ENCODE data around the gene ERFE.

DNA sequence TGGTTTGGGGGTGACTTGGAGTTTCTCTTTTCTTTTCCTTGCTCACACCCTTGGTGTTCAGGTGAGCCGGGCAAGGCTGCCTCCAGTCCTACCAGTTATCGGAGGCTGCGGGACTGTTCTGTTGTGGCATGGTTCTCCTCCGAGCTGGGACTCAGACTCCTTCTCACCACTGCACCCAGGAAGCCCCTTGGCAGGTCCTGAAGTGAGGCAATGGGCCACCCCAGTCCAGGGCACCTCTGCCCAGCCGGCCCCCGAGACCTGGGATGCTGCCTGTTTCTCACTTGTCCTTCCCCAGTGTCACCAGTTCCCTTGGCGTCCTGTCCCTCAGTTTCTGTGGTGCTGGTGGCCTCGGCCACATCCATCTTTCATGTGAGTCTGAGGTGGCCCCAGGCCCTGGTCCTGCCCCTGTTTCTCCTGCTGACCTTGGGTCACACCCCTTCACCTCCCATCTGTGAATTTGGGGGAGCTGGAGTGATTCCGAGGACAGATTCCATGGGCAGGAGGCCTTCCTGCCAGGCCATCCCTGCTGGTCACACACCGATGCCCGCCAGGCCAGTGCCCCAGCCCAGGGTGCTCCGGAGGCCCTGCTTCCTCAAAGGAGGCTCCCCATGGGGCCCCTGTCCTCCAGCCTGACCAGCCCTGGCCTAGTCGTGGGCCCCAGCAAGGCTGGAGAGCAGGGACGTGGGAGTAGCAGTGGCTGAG is 26.9 kb upstream of the ERFE start:
- TF ChIP-seq, protein P1, sequence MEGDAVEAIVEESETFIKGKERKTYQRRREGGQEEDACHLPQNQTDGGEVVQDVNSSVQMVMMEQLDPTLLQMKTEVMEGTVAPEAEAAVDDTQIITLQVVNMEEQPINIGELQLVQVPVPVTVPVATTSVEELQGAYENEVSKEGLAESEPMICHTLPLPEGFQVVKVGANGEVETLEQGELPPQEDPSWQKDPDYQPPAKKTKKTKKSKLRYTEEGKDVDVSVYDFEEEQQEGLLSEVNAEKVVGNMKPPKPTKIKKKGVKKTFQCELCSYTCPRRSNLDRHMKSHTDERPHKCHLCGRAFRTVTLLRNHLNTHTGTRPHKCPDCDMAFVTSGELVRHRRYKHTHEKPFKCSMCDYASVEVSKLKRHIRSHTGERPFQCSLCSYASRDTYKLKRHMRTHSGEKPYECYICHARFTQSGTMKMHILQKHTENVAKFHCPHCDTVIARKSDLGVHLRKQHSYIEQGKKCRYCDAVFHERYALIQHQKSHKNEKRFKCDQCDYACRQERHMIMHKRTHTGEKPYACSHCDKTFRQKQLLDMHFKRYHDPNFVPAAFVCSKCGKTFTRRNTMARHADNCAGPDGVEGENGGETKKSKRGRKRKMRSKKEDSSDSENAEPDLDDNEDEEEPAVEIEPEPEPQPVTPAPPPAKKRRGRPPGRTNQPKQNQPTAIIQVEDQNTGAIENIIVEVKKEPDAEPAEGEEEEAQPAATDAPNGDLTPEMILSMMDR (IDR thresholded peaks at IDR 0.05) = no peak
- no peak for TF ChIP-seq EP300 (IDR thresholded peaks at IDR 0.05)

Measured in esophagus muscularis mucosa (tissue), 3 donors.